A172 (cell line): ENCODE measurements around the gene FITM1. TPM values are rescaled to one million over a fixed set of nuclear protein-coding genes. Genes with fewer than 3 reads are reported as not detected.

ENCODE experiments used
- total RNA-seq: library from RNA; depleted of rRNA; stranded (reverse); fragments of >200 nt; shearing (Covaris generic); gene quantifications from 2 replicates; pipeline ENCODE4 v1.2.3, GENCODE V29; 2014; rRNA removed

FITM1 gene
- total RNA-seq, 1 experiment from 2014 or later, result not detected

Other genes starting within 250 kb of the FITM1 start
- gene DHRS4, start 176.9 kb upstream of the FITM1 start, total RNA-seq, result 29.5 and 32.3 TPM in 2 replicates
- gene DHRS4L2, start 141.7 kb upstream of the FITM1 start, total RNA-seq, result 6.9 TPM in 2 replicates
- 0.02 and 0.05 TPM in 2 replicates for gene CARMIL3, start 78.7 kb upstream of the FITM1 start, total RNA-seq
- gene CPNE6, start 59.1 kb upstream of the FITM1 start, total RNA-seq, result not detected in 2 replicates
- 2.0 and 4.4 TPM in 2 replicates for gene PCK2, start 36.3 kb upstream of the FITM1 start, total RNA-seq
- 32.4 and 63.4 TPM in 2 replicates for gene DCAF11, start 15.9 kb upstream of the FITM1 start, total RNA-seq
- 0.72 TPM in 1 of 2 replicates, not detected in the other for gene NRL, start 15.7 kb upstream of the FITM1 start, total RNA-seq
- gene PSME1, start 5.5 kb downstream of the FITM1 start, total RNA-seq, result 163 TPM in 2 replicates
- 11.3 and 15.2 TPM in 2 replicates for gene EMC9, start 10.9 kb downstream of the FITM1 start, total RNA-seq
- 102 and 126 TPM in 2 replicates for gene PSME2, start 16.0 kb downstream of the FITM1 start, total RNA-seq
- gene RNF31, start 16.8 kb downstream of the FITM1 start, total RNA-seq, result 30.6 and 32.1 TPM in 2 replicates
- gene IRF9, start 30.6 kb downstream of the FITM1 start, total RNA-seq, result 20.8 and 24.9 TPM in 2 replicates
- gene REC8, start 41.4 kb downstream of the FITM1 start, total RNA-seq, result 0.91 TPM in 1 of 2 replicates, not detected in the other
- 49.5 and 53.2 TPM in 2 replicates for gene IPO4, start 58.2 kb downstream of the FITM1 start, total RNA-seq
- gene TM9SF1, start 64.8 kb downstream of the FITM1 start, total RNA-seq, result 45.3 and 50.8 TPM in 2 replicates
- not detected in 2 replicates for gene TSSK4, start 75.0 kb downstream of the FITM1 start, total RNA-seq
- gene CHMP4A, start 82.8 kb downstream of the FITM1 start, total RNA-seq, result 19.8 and 38.1 TPM in 2 replicates
- 6.4 and 20.2 TPM in 2 replicates for gene MDP1, start 85.4 kb downstream of the FITM1 start, total RNA-seq
- 201 and 286 TPM in 2 replicates for gene NEDD8, start 101.7 kb downstream of the FITM1 start, total RNA-seq
- 49.3 and 52.7 TPM in 2 replicates for gene GMPR2, start 102.3 kb downstream of the FITM1 start, total RNA-seq
- 36.1 and 44.5 TPM in 2 replicates for gene TINF2, start 112.0 kb downstream of the FITM1 start, total RNA-seq
- 0.64 and 3.3 TPM in 2 replicates for gene TGM1, start 132.5 kb downstream of the FITM1 start, total RNA-seq
- gene RABGGTA, start 140.9 kb downstream of the FITM1 start, total RNA-seq, result 14.7 and 15.2 TPM in 2 replicates
- gene DHRS1, start 169.1 kb downstream of the FITM1 start, total RNA-seq, result 15.1 and 27.8 TPM in 2 replicates
- 7.8 and 9.6 TPM in 2 replicates for gene NOP9, start 169.2 kb downstream of the FITM1 start, total RNA-seq
- not detected in 2 replicates for gene CIDEB, start 177.3 kb downstream of the FITM1 start, total RNA-seq
- 4.7 and 5.9 TPM in 2 replicates for gene LTB4R2, start 179.5 kb downstream of the FITM1 start, total RNA-seq
- 2.3 and 2.9 TPM in 2 replicates for gene LTB4R, start 180.8 kb downstream of the FITM1 start, total RNA-seq
- 0.05 TPM in 1 of 2 replicates, not detected in the other for gene ADCY4, start 204.4 kb downstream of the FITM1 start, total RNA-seq
- gene RIPK3, start 209.3 kb downstream of the FITM1 start, total RNA-seq, result not detected in 2 replicates
- gene NFATC4, start 237.5 kb downstream of the FITM1 start, total RNA-seq, result not detected in 2 replicates